GM12878 (cell line): ENCODE measurements around the gene AMOTL1. TPM values are rescaled to one million over a fixed set of nuclear protein-coding genes. Genes with fewer than 3 reads are reported as not detected.

Experiments
- ATAC-seq: fragments of 200-7000 bp; cut with Tn5 transposase; 3 replicates; pipeline ENCODE4 v1.9.1; 2020; ENCODE audit warnings: mild to moderate bottlenecking, moderate library complexity
- BruUV-seq: library from RNA; stranded (reverse); fragments of 400-500 nt; replicated peaks from 2 replicates; lab custom pipeline; 2021; lab: Mats Ljungman, UMichigan
- CTCF ChIA-PET: fragments of 300-600 bp; sonication (Branson Sonifier 250); formaldehyde crosslinking; extraction: SDS; loops from one replicate; lab custom pipeline; 2021; ENCODE audit warnings: inconsistent platforms; lab: Yijun Ruan, JAX
- POLR2A ChIA-PET: fragments of 350-600 bp; formaldehyde crosslinking; extraction: SDS; loops from one replicate; lab custom pipeline; 2021; ENCODE audit warnings: inconsistent platforms; lab: Charles Lee
- RAD21 ChIA-PET: fragments of 300-600 bp; sonication (Branson Sonifier 250); formaldehyde crosslinking; loops from one replicate; lab custom pipeline; 2023; ENCODE audit warnings: antibody characterized with exemption; ENCODE audit not compliant: unreplicated experiment; lab: Charles Lee
- SMC1A ChIA-PET: fragments of 300-600 bp; sonication (Branson Sonifier 250); formaldehyde crosslinking; loops from one replicate; lab custom pipeline; 2023; ENCODE audit not compliant: unreplicated experiment, uncharacterized antibody; lab: Charles Lee
- DNase-seq: peaks from one replicate; pipeline ENCODE4 v3.0.0-alpha.2; 2011; ENCODE audit warnings: low read depth, low spot score
- FAIRE-seq: peaks from 3 replicates; lab custom pipeline; 2011; peaks lifted over from hg19 to GRCh38; lab: Jason Lieb, UNC
- H2AFZ ChIP-seq: 2 replicates; pipeline ENCODE4 v1.6.0; 2011; ENCODE audit warnings: low read depth, low read length, control low read depth; ENCODE audit not compliant: control insufficient read depth
- H3K27ac ChIP-seq: 2 replicates; pipeline ENCODE4 v1.5.1; 2011; ENCODE audit warnings: control low read depth; ENCODE audit not compliant: control insufficient read depth, insufficient read depth
- H3K27me3 ChIP-seq, 2 experiments: replicated peaks in 1 of 2; 2 replicates each; pipeline versions ENCODE4 v1.6.0 to v1.6.1; 2011; ENCODE audit warnings: low read length in 1 of 2; ENCODE audit not compliant: control insufficient read depth in 2 of 2, insufficient read depth in 2 of 2
- H3K36me3 ChIP-seq, 2 experiments: 2 replicates each; pipeline ENCODE4 v1.5.1; 2011; ENCODE audit warnings: low read length in 1 of 2; ENCODE audit not compliant: control insufficient read depth in 2 of 2, insufficient read depth in 2 of 2
- H3K4me1 ChIP-seq: 2 replicates; pipeline ENCODE4 v1.6.1; 2011; ENCODE audit warnings: mild to moderate bottlenecking, low read length, moderate library complexity, mixed read lengths; ENCODE audit not compliant: control insufficient read depth, insufficient read depth
- H3K4me2 ChIP-seq: 2 replicates; pipeline ENCODE4 v1.6.0; 2011; ENCODE audit warnings: control low read depth; ENCODE audit not compliant: control insufficient read depth, insufficient read depth
- H3K4me3 ChIP-seq: fragments of 200-600 bp; sonication (generic); 2 replicates; pipeline ENCODE4 v1.5.1; 2016
- H3K79me2 ChIP-seq: 2 replicates; pipeline ENCODE4 v1.6.0; 2011; ENCODE audit warnings: low read length; ENCODE audit not compliant: control insufficient read depth, insufficient read depth
- H3K9ac ChIP-seq: 2 replicates; pipeline ENCODE4 v1.8.0; 2011; ENCODE audit warnings: low read length, control low read depth, mixed read lengths; ENCODE audit not compliant: control insufficient read depth, insufficient read depth
- H3K9me3 ChIP-seq: replicated peaks from 3 replicates; pipeline ENCODE4 v1.5.1; 2011; ENCODE audit warnings: mild to moderate bottlenecking, low read length; ENCODE audit not compliant: control insufficient read depth, insufficient read depth
- H4K20me1 ChIP-seq: 2 replicates; pipeline ENCODE4 v1.6.0; 2011; ENCODE audit not compliant: control insufficient read depth, insufficient read depth
- CHD2 ChIP-seq: IDR thresholded peaks from 2 replicates; pipeline ENCODE4 v1.6.1; 2011; ENCODE audit warnings: low read depth, low read length, improper control_type of control experiment, borderline replicate concordance
- EED ChIP-seq: sonication (generic); IDR thresholded peaks from 2 replicates; pipeline ENCODE4 v1.6.1; 2016; ENCODE audit warnings: antibody characterized with exemption, low read depth
- GATAD2B ChIP-seq: fragments of 450-650 bp; conservative IDR thresholded peaks from 2 replicates; pipeline ENCODE4 v1.6.1; 2017; ENCODE audit warnings: low read depth, mild to moderate bottlenecking, moderate library complexity
- HSF1 ChIP-seq: fragments of 150-350 bp; IDR thresholded peaks from 2 replicates; pipeline ENCODE4 v1.6.1; 2014; ENCODE audit warnings: mild to moderate bottlenecking, low read depth, low read length
- KDM1A ChIP-seq: fragments of 200-600 bp; sonication (generic); IDR thresholded peaks from 2 replicates; pipeline ENCODE4 v1.6.1; 2016; ENCODE audit warnings: borderline replicate concordance
- NFYB ChIP-seq: IDR thresholded peaks from 2 replicates; pipeline ENCODE4 v1.6.1; 2011; ENCODE audit warnings: low read depth, mild to moderate bottlenecking, low read length, improper control_type of control experiment, moderate library complexity; ENCODE audit not compliant: insufficient read depth
- POLR2A ChIP-seq: IDR thresholded peaks from 2 replicates; pipeline ENCODE4 v1.6.1; 2011; ENCODE audit warnings: low read depth, mild to moderate bottlenecking, low read length
- RFX5 ChIP-seq: IDR thresholded peaks from 2 replicates; pipeline ENCODE4 v1.6.1; 2011; ENCODE audit warnings: low read depth, low read length, improper control_type of control experiment
- SMAD5 ChIP-seq: IDR thresholded peaks from 2 replicates; pipeline ENCODE4 v1.6.1; 2016; ENCODE audit warnings: antibody characterized with exemption, low read depth
- SP1 ChIP-seq: IDR thresholded peaks from one replicate; pipeline ENCODE4 v1.6.1; 2011; ENCODE audit warnings: low read depth, low read length
- YBX1 ChIP-seq: fragments of 450-650 bp; IDR thresholded peaks from 2 replicates; pipeline ENCODE4 v1.6.1; 2016; ENCODE audit warnings: antibody characterized with exemption
- WGBS: methylation state at CpG from one replicate; pipeline ENCODE4 v1.1.6; 2016; ENCODE audit warnings: low lambda C conversion rate; ENCODE audit not compliant: insufficient replicate concordance, insufficient coverage; ENCODE audit errors: missing lambda C conversion rate; 5-methylcytosine and 5-hydroxymethylcytosine counted together
- in situ Hi-C: fragments of 300-500 bp; cut with MboI; formaldehyde crosslinking; loops from 9 replicates; pipeline ENCODE4 v1.14.3; 2018; ENCODE audit warnings: mixed read lengths
- intact Hi-C: fragments of 100-400 bp; cut with micrococcal nuclease; formaldehyde crosslinking; loops from one replicate; pipeline ENCODE4 v1.14.2; 2022; ENCODE audit not compliant: unreplicated experiment
- polyA plus RNA-seq, 11 experiments: library from polyadenylated mRNA; depleted of rRNA in 4 of 11; unstranded in 6 of 11; stranded (reverse) in 5 of 11; fragments of >200 nt; fragmentation: Nextera tagmentation in 4 of 11; fragmentation: Illumina TruSeq in 1 of 11; extraction: Ambion mirVana in 4 of 11; extraction: Trizol in 1 of 11; gene quantifications; 1 replicate in 1 of 11; 2 replicates in 10 of 11; pipeline versions ENCODE4 v1.2.1 to v1.2.3, GENCODE V29; 2011 to 2016; ENCODE audit warnings: inconsistent platforms in 2 of 11, missing spikeins in 2 of 11, low read depth in 1 of 11
- total RNA-seq, 4 experiments: library from RNA; depleted of rRNA in 3 of 4; stranded (reverse); fragments of >200 nt in 3 of 4; fragmentation: Illumina TruSeq in 1 of 4; extraction: Trizol in 1 of 4; gene quantifications; 2 replicates each; pipeline versions ENCODE4 v1.2.1 to v1.2.3, GENCODE V29; 2013 to 2021

AMOTL1 gene
- total and polyA plus RNA-seq, 10 of the 15 experiments (the other 5 are each of a cell fraction or from before 2014, with no cell fraction given): under 0.01 to 0.41 (median 0.01) TPM; not detected in 7

- H3K4me3 ChIP-seq: no peak overlapping the region
- no peak overlapping the region for H3K27ac ChIP-seq
- H3K4me1 ChIP-seq: no peaks in the 10 kb centered on the region
- in situ Hi-C loops (no loop called here), intact Hi-C loops (no loop called here)
- 0 out of 4 replicates have a peak, but pooled peaks cover 0 to 2% of the 10 kb centered on the region in 2 experiments for H3K27me3 ChIP-seq
- ChIA-PET CTCF (no interaction called here), SMC1A (no interaction called here), RAD21 (no interaction called here), POLR2A (interaction anchor here (1.3 kb wide), 1 partner anchor 10 kb away, joined by 3 read pairs; no protein-coding TSS in a partner anchor)
- DNase-seq: no peak
- no peaks in the 10 kb centered on the region for H3K36me3 ChIP-seq
- no peak for TF ChIP-seq SMAD5
- no peak for TF ChIP-seq EED
- TF ChIP-seq HSF1: no peak
- TF ChIP-seq RFX5: no peak
- TF ChIP-seq GATAD2B: no peak
- no peak for TF ChIP-seq CHD2
- TF ChIP-seq KDM1A: no peak
- no peak for TF ChIP-seq YBX1
- no peak for TF ChIP-seq POLR2A
- no peak for TF ChIP-seq SP1
- TF ChIP-seq NFYB: no peak
- H3K9me3 ChIP-seq: no peaks in the 10 kb centered on the region
- no peak overlapping the region for H2AFZ ChIP-seq
- FAIRE-seq: no peak
- H3K79me2 ChIP-seq: no peaks in the 10 kb centered on the region
- no peak overlapping the region for H3K4me2 ChIP-seq
- BruUV-seq: no TSS peak
- ATAC-seq: no peak
- WGBS: 31% methylated on average over 5 of the region's 5 CpGs
- no peaks in the 10 kb centered on the region for H4K20me1 ChIP-seq
- no peak overlapping the region for H3K9ac ChIP-seq
These were observed 100.3 kb downstream of the AMOTL1 start for GRCh38 chr11:94868468-94868867.
